CD4-positive, alpha-beta T cell treated with Interleukin-15 for 4 hours (primary cell): ENCODE measurements around the gene TRPM1.

Experiments
- DNase-seq: peaks from one replicate; pipeline ENCODE4 v3.0.0-alpha.2; 2020; ENCODE audit warnings: low spot score

TRPM1 gene

GRCh38 chr15:31101262-31102038, at the start of gene TRPM1:
Gene TRPM1, minus strand, starts transcription at chr15:31101725. Its CDS starts 20,370 bp downstream, at chr15:31081355.
- no peak for DNase-seq

GRCh38 chr15:31150732-31151231, 49.3 kb upstream of the TRPM1 start:
- DNase-seq, result no peak

DNA sequence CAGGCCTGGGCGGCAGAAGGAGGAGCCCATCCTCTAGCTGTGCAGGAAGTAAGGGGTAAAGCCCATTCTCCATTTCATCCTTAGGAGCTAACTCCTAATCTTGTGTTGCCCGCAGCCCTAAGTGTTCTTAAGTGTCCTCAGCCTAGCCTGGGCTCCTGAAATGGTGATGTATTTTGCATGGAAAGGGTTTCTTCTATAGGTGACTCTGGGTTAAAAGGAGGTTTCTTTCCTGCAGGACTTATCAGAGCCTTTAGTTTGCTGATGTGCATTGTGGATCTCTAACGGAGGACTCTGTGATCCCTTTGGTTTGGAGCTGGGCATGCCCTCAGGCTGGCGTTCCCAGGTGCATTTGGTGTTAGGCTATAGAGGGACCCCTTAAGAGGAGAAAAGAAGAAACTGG, 48.5 kb upstream of the TRPM1 start:
- DNase-seq, result no peak

GRCh38 chr15:31149088-31149505, 47.6 kb upstream of the TRPM1 start:
- DNase-seq, result no peak

DNA sequence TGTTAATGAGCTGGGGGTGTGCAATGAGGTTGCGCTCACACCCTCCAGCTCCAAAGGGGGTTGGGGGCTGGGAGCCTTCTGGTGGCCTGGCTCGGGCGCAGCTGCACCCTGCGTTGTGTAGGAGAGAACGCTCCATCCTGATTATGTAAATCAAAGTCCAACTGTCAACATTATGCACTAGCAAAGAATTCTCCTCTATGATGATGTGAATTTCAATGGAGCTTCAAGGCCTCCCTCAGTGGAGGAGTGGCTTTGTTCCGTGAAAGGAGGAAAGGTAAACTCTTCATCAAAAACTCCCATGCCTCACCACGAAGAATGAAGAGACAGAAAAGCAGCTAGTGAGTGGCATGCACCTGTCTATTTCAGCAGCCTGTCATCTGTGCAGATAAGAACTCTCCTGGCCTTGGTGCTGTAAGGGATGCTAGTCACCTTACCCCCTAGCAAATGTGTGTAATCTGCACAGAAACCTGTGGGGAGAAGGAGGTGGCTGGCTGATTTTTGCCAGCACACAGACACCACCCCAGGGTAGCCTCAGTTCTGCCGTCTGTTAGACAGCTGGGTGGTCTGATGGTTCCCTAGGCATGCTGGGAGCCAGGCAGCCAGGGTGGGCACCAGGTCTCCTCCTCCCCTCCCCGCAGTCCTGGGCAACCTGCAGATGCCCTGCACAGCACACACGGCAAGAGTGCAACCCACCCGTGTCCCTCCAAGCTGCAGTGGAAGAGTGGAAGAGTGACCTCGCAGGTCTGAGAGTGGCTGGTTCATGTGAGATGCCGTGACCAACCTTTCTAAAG, 47.0 kb upstream of the TRPM1 start:
- DNase-seq, result no peak

DNA sequence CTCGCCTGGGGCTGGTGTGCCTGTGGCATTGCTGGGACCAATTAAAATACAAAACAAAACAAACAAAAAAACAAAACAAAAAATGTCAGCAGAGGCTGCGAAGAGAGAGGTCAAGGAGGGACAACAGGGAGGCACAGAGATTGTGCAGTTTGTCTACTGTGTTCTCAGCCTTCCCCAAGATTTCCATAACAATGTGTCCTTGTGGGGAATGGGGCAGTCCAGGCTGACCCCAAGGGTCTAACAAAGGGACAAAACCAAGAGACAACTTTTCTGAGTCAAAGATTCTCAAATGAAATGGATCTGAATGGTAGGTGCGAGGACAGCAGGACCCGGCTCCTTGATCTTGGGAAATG, 46.4 kb upstream of the TRPM1 start:
- DNase-seq, result no peak

DNA sequence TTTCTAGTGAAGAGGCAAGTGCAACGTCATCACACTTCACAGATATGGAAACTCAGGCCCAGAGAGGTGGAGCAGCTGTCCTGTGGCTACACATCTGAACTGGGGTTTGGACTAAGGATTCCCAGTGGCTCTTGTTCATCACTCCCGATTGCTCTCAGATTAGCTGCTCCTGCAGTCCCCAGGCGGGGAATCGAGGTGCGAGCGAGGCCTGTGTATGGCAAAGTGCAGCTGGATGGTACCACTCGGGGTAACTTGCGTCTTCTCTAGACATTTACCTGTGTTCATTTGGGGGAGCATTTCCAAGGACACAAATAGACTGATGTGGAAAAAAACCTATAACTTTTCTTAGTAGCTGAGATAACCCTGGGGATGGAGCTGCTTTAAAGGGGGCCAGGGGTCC, 45.9 kb upstream of the TRPM1 start:
- DNase-seq, result no peak

DNA sequence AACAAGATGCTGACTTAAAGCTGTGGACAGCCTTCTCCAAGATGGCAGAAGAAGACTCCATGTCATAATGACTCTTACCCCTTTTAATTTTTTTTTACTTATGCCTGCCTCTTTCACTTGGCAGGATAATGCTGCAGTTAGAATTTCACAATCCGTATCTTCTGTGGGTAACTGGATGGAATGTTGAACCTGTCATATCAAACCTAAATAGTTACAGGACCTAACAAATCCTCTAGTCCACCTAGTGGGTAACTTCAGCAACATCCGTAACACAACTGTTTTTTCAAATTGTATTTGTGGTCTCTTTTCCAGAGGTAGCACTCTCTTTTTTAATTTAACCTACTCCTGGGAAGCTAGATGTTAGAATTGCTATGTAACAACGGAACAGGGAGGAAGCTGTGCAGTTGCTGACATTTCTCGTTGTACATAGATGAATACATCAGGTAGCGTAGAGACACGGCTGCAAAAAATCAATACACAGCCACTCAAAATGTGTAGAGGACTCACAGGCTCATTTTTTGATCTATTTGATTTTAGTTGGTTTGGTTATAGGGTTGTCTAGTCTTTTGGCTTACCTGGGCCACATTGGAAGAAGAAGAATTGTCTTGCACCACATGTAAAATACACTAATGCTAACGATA, 43.9 kb upstream of the TRPM1 start:
- no peak for DNase-seq

DNA sequence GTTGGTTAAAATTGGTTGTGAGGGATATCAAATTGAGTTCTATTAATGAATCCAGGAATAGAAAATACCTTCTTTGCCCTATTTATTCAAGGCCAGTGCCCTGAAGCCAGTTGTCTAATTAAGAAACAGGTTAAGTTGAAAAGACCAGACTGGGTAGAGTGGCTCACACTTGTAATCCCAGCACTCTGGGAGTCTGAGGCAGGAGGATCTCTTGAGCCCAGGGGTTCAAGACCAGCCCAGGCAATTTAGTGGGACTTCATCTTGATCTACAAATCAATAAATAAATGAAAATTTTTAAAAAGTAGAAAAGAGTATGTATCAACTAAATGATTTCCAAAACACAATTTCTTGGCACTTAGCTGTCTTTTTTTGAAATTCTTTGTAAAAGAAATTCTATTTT, 40.3 kb upstream of the TRPM1 start:
- DNase-seq, result no peak

GRCh38 chr15:31136607-31137328, 35.2 kb upstream of the TRPM1 start:
- no peak for DNase-seq

DNA sequence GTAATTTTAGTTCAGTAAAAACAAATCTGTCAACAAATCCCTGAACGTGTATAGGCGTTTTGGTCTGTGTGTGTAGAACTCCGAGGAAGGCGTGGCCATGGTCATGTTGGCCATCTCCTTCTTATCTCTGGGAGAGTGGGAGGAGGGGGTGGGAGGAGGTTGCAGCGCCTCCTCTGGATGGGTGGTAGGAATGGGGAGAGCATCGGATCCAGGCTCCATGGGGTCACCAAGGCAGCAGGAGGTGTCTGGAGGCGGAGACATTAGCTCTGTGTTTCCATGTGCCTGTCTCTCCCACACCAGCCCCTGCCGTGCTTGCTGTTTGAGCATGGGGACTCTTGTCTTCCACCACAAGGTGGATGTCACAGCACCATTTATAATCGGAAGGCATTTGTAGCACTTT, 34.5 kb upstream of the TRPM1 start:
- no peak for DNase-seq

DNA sequence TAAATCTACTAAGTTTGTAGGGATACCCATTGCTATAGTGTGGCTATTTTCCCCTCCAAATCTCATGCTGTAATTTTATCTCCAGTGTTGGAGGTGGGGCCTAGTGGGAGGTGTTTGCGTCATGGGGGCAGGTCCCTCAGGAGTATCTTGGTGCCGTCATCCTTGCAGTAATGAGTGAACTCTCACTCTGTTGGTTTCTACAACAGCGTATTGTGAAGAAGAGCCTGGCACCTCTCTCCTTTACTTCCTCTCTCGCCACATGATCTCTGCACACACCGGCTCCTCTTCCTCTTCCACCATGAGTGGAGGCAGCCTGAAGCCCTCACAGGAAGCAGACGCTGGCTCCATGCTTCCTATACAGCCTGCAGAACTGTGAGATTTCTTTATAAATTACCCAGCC, 34.0 kb upstream of the TRPM1 start:
- DNase-seq, result no peak

GRCh38 chr15:31133890-31134289, 32.4 kb upstream of the TRPM1 start:
- DNase-seq, result no peak

GRCh38 chr15:31131853-31132375, 30.4 kb upstream of the TRPM1 start:
- DNase-seq, result no peak

- no peak for DNase-seq
Measured at GRCh38 chr15:31130576-31131237, 29.2 kb upstream of the TRPM1 start.

DNA sequence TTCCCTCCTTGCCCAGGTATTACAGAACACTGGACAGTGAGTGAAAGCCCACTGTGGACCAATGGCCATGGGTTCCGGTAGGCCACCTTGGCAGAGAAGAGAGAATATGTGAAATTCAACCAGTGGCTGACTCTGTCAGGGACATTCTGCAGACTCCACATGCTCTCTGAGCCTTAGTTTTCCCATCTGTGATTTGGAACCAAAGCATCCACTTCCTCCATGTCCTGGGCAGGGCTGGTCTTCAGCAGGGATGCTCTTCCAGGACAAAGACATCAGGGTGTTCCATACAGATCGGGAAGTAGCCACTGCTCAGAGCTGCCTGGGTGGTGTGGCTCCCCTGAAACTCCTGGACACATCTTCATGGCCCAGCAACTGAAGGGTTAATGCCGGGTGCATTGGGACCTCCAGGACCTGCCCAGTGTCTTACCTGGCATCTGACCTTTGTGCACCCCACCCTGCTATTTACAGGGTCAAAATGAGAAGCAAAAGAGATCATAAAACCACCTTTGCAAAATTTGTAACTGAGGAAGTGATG, 28.3 kb upstream of the TRPM1 start:
- no peak for DNase-seq

DNA sequence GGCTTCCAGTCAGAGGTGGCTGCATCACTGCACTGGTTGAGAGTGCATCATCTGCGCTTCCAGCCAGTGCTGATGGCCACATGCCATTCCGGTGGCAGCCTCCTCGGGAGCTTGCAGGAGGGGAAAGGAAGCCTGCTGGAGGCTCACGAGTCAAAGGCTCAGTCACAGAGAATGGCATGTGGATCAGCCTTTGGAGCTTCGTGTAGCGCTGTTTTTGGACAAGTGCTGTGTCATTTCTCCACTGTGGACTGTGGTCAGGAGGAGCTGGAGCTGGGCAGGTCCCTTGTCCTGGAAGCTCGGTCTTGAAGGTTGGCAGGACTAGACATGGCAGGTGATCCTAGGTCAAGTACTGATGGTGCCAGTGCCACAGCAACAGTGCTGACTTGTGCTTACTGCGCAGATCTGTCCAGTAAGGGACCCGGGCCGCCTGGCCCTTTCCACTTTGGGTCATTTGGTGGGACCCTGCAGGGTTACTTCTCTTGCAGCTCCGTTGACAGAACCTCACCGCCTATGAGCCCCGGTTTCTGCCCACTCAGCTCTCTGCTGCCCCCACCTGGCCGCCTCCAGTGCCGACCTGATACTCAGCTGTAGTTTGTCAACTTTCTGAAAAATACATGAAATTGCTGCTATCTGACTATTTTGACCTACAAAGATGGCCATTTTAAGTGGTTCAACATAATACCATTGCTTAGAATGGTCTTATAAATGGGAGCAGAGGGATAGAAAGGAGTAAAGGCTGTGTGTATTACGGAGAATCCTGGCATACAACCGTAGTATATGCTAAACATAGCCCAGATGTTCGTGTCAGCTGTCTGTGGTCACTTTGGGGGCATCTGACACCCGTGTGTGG, 27.6 kb upstream of the TRPM1 start:
- DNase-seq, result peak; percentile 66

GRCh38 chr15:31128477-31128876, 27.0 kb upstream of the TRPM1 start:
- no peak for DNase-seq

DNA sequence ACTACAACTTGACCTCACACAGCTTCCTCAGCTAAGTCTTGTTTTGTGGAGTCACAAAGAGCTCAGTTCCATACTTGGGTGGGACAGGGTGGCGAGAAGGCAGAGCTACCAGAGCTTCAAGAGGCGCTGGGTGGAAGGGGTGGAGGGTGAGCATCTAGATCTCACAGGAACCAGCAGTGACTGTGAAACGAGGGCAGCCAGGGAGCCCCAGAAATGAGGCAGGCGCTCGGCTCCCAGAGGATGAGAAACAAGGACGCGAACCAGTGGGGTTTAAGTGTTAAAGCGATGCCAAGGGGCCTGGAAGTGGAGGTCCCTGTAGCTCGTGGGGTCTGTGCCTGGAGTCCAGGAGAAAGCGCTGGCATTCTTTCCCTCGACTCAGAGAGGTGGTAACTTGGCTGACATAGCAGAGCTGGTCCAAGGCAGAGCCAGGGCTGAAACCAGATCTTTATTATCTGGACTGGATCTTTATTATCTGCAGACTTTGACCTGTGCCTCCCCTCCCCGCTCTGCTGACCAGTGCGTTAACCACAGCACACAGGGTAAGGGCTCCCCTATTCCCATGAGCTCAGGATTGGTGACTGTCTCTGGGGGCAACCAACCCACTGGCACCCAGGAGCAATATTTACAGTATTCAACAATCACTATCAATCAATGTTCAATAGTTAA, 26.2 kb upstream of the TRPM1 start:
- no peak for DNase-seq

- no peak for DNase-seq
Measured at GRCh38 chr15:31125061-31125460, 23.5 kb upstream of the TRPM1 start.
